SK-N-SH treated with all-trans-retinoic acid at 6 μM for 48 hours (cell line): Measurements from ENCODE around the gene GRIK3.

Experiments
- ATAC-seq: fragments of 200-7000 bp; cut with Tn5 transposase; 3 replicates; pipeline ENCODE4 v1.9.1; 2020; ENCODE audit warnings: mild to moderate bottlenecking, moderate library complexity
- BACH2 ChIP-seq: fragments of 250-450 bp; sonication (Bioruptor Pico); IDR thresholded peaks from 2 replicates; pipeline ENCODE4 v1.9.0; 2021; ENCODE audit warnings: mild to moderate bottlenecking, borderline replicate concordance
- CREB5 ChIP-seq: fragments of 250-450 bp; sonication (Bioruptor Pico); IDR thresholded peaks from 2 replicates; pipeline ENCODE4 v1.5.1; 2020; ENCODE audit warnings: low read depth, mild to moderate bottlenecking, moderate library complexity
- ESRRG ChIP-seq: fragments of 250-450 bp; sonication (Bioruptor Pico); IDR thresholded peaks from 2 replicates; pipeline ENCODE4 v1.6.1; 2021; ENCODE audit warnings: mild to moderate bottlenecking
- GLIS3 ChIP-seq: fragments of 250-450 bp; sonication (Bioruptor Pico); IDR thresholded peaks from 2 replicates; pipeline ENCODE4 v1.5.0; 2020; ENCODE audit warnings: mild to moderate bottlenecking, moderate library complexity
- ISL1 ChIP-seq: fragments of 250-450 bp; sonication (Bioruptor Pico); IDR thresholded peaks from 2 replicates; pipeline ENCODE4 v2.1.2; 2022; ENCODE audit warnings: mild to moderate bottlenecking, moderate library complexity
- OSR1 ChIP-seq: fragments of 250-450 bp; sonication (Bioruptor Pico); IDR thresholded peaks from 2 replicates; pipeline ENCODE4 v1.8.0; 2022; ENCODE audit warnings: moderate library complexity, mild to moderate bottlenecking, inconsistent platforms
- PATZ1 ChIP-seq: fragments of 250-450 bp; sonication (Bioruptor Pico); IDR thresholded peaks from 2 replicates; pipeline ENCODE4 v1.8.0; 2020; ENCODE audit warnings: mild to moderate bottlenecking, moderate library complexity, borderline replicate concordance
- POU6F1 ChIP-seq: fragments of 250-450 bp; sonication (Bioruptor Pico); IDR thresholded peaks from 2 replicates; pipeline ENCODE4 v1.8.0; 2021; ENCODE audit warnings: low read depth, mild to moderate bottlenecking, moderate library complexity, borderline replicate concordance
- PPARA ChIP-seq: fragments of 250-450 bp; sonication (Bioruptor Pico); IDR thresholded peaks from 2 replicates; pipeline ENCODE4 v1.5.0; 2020; ENCODE audit warnings: mild to moderate bottlenecking, borderline replicate concordance
- RARB ChIP-seq: fragments of 250-450 bp; sonication (Bioruptor Pico); IDR thresholded peaks from 2 replicates; pipeline ENCODE4 v1.8.0; 2021; ENCODE audit warnings: mild to moderate bottlenecking, moderate library complexity
- SNAI2 ChIP-seq: fragments of 250-450 bp; sonication (Bioruptor Pico); IDR thresholded peaks from 2 replicates; pipeline ENCODE4 v1.5.0; 2020; ENCODE audit warnings: mild to moderate bottlenecking, moderate library complexity
- TCF4 ChIP-seq: fragments of 250-450 bp; sonication (Bioruptor Pico); IDR thresholded peaks from 2 replicates; pipeline ENCODE4 v1.8.0; 2021; ENCODE audit warnings: mild to moderate bottlenecking, moderate library complexity, borderline replicate concordance
- TOX ChIP-seq: fragments of 250-450 bp; sonication (Bioruptor Pico); IDR thresholded peaks from 2 replicates; pipeline ENCODE4 v1.8.0; 2021; ENCODE audit warnings: mild to moderate bottlenecking, moderate library complexity, borderline replicate concordance
- TSHZ2 ChIP-seq: fragments of 250-450 bp; sonication (Bioruptor Pico); IDR thresholded peaks from 2 replicates; pipeline ENCODE4 v1.5.0; 2020; ENCODE audit warnings: mild to moderate bottlenecking, moderate library complexity
- ZC3H10 ChIP-seq: fragments of 250-450 bp; sonication (Bioruptor Pico); IDR thresholded peaks from 2 replicates; pipeline ENCODE4 v1.5.1; 2021; ENCODE audit warnings: mild to moderate bottlenecking, moderate library complexity
- ZFP3 ChIP-seq: fragments of 250-450 bp; sonication (Bioruptor Pico); IDR thresholded peaks from 2 replicates; pipeline ENCODE4 v1.5.0; 2020; ENCODE audit warnings: mild to moderate bottlenecking, moderate library complexity
- ZFP30 ChIP-seq: fragments of 450-650 bp; formaldehyde crosslinking; IDR thresholded peaks from 2 replicates; pipeline ENCODE4 v1.5.0; 2022; ENCODE audit warnings: mild to moderate bottlenecking, moderate library complexity
- ZNF565 ChIP-seq: fragments of 450-650 bp; formaldehyde crosslinking; conservative IDR thresholded peaks from 2 replicates; pipeline ENCODE4 v1.5.0; 2020; ENCODE audit warnings: low read depth, mild to moderate bottlenecking, moderate library complexity
- ZNF70 ChIP-seq: fragments of 450-650 bp; formaldehyde crosslinking; IDR thresholded peaks from 2 replicates; pipeline ENCODE4 v1.5.0; 2020; ENCODE audit warnings: mild to moderate bottlenecking, moderate library complexity
- TF ChIP-seq, protein P1 (sequence below): fragments of 250-450 bp; sonication (Bioruptor Pico); IDR thresholded peaks from 2 replicates; pipeline ENCODE4 v1.5.1; 2021; ENCODE audit warnings: mild to moderate bottlenecking, moderate library complexity

GRIK3 gene

DNA sequence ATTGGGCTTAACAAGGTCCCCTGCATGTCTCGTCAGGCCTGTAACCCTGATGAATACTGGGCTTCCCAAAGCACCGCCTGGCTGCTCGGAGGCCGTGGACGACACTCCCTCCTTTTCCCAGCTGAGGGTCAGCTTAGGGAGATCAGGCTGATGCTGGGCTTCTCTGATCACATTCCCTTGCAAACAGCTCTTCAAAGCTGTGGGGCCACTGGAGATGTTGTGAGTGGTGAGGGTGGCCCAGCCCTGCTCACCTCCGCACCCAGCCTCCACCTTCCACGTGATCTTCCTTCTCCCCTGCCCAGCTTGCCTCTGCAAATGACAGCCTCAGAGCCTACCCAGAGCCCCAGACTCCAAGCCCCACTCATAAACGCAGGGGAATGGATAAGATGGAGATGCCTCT lies 195.4 kb downstream of the GRIK3 start:
- ATAC-seq = no peak
- TF ChIP-seq ZNF565 (CRISPR knock-in tag) (no peak), SNAI2 (CRISPR knock-in tag) (no peak), TOX (CRISPR knock-in tag) (no peak), ZC3H10 (CRISPR knock-in tag) (no peak), GLIS3 (CRISPR knock-in tag) (no peak), RARB (no peak), PPARA (CRISPR knock-in tag) (no peak)
- TF ChIP-seq, all 23 proteins: peak for 0

GRCh38 chr1:36836916-36837315 lies 197.4 kb downstream of the GRIK3 start:
- ATAC-seq = no peak
- no peak for TF ChIP-seq RARB
- TF ChIP-seq PATZ1 (CRISPR knock-in tag) = no peak
- TF ChIP-seq ZFP3 (CRISPR knock-in tag) = no peak
- no peak for TF ChIP-seq ZNF70 (CRISPR knock-in tag)
- TF ChIP-seq BACH2 (CRISPR knock-in tag) = no peak
- TF ChIP-seq ZFP30 = no peak
- no peak for TF ChIP-seq TOX (CRISPR knock-in tag)
- no peak for TF ChIP-seq PPARA (CRISPR knock-in tag)
- no peak for TF ChIP-seq ZC3H10 (CRISPR knock-in tag)
- no peak for TF ChIP-seq CREB5 (CRISPR knock-in tag)
- TF ChIP-seq ISL1 (CRISPR knock-in tag) = no peak
- TF ChIP-seq SNAI2 (CRISPR knock-in tag) = no peak
- TF ChIP-seq GLIS3 (CRISPR knock-in tag) = no peak
- TF ChIP-seq, protein P1, sequence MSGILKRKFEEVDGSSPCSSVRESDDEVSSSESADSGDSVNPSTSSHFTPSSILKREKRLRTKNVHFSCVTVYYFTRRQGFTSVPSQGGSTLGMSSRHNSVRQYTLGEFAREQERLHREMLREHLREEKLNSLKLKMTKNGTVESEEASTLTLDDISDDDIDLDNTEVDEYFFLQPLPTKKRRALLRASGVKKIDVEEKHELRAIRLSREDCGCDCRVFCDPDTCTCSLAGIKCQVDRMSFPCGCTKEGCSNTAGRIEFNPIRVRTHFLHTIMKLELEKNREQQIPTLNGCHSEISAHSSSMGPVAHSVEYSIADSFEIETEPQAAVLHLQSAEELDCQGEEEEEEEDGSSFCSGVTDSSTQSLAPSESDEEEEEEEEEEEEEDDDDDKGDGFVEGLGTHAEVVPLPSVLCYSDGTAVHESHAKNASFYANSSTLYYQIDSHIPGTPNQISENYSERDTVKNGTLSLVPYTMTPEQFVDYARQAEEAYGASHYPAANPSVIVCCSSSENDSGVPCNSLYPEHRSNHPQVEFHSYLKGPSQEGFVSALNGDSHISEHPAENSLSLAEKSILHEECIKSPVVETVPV (CRISPR knock-in tag) = no peak
- no peak for TF ChIP-seq TSHZ2 (CRISPR knock-in tag)

DNA sequence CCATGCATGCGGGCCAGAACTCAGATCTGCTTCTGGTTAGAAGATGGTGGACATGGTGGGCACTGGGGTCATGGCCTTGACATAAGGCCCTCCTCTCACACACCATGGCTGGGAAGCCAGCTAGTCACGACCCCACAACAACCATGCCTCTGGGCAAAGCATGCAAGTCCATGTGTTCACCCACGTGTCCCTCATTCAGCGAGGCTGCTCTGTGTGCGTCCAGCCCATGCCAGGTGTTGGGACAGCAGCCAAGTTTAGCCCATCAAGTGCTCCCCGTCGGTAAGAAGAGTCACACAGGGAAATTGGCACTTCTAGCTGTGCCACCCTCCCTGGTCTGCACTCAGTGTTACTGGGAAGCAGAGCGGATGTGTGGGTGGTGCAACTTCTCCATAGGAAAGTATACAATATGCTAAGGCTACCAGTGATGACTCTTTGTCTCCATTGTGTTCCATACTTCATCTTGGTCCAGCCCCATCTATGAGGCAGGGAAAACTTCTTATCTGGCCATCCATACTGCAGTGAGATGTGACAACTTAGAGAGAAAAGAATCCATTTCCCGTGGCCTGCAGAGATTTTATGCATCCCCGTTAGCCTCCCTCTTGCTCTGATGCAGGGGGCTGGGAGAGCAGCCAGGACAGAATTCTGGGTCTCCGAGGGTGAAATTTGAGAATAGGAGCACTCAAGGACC lies 198.0 kb downstream of the GRIK3 start:
- no peak for ATAC-seq
- TF ChIP-seq PPARA (CRISPR knock-in tag) = no peak
- no peak for TF ChIP-seq POU6F1 (CRISPR knock-in tag)
- no peak for TF ChIP-seq ESRRG
- TF ChIP-seq TCF4 = no peak
- TF ChIP-seq ISL1 (CRISPR knock-in tag) = no peak
- TF ChIP-seq GLIS3 (CRISPR knock-in tag) = no peak
- TF ChIP-seq OSR1 (CRISPR knock-in tag) = no peak
- TF ChIP-seq, all 23 proteins: peak for 0
